Suprapubic skin (tissue), 4 donors: ENCODE results near the gene GGT7.

Experiments
- CTCF ChIP-seq, 2 donors: fragments of 200-600 bp in 1 of 2; fragments of 450-650 bp in 1 of 2; sonication (generic) in 1 of 2; IDR thresholded peaks; one replicate each; pipeline ENCODE4 v1.5.1; 2016 to 2019; ENCODE audit warnings: antibody characterized with exemption in 2 of 2, mild to moderate bottlenecking in 1 of 2, moderate library complexity in 1 of 2
- POLR2A ChIP-seq, 2 donors: fragments of 450-650 bp; IDR thresholded peaks; one replicate each; pipeline ENCODE4 v1.6.1; 2017; ENCODE audit warnings: antibody characterized with exemption in 2 of 2, mild to moderate bottlenecking in 2 of 2, moderate library complexity in 2 of 2
- POLR2AphosphoS5 ChIP-seq, 3 donors: sonication (generic); formaldehyde crosslinking; IDR thresholded peaks; one replicate each; pipeline ENCODE4 v1.6.1; 2017; ENCODE audit warnings: antibody characterized with exemption in 3 of 3

- TF ChIP-seq CTCF (IDR thresholded peaks at IDR 0.05) (no peak), POLR2A (IDR thresholded peaks at IDR 0.05) (no peak), POLR2AphosphoS5 (IDR thresholded peaks at IDR 0.05) (no peak)
Observed at GRCh38 chr20:34892671-34893070, 20.0 kb upstream of the GGT7 start.
